ENCODE results near the gene POLR2E.

GRCh38 chr19:1143828-1144399 is 48.7 kb upstream of the POLR2E start:
- TF ChIP-seq CTCF (IDR thresholded peaks at IDR 0.05) (no peak), POLR2A (IDR thresholded peaks at IDR 0.05) (no peak), EP300 (IDR thresholded peaks at IDR 0.05) (no peak)
